Liver (tissue), 3 donors: ENCODE data around the gene TNIP3.

ENCODE experiments used
- ATF3 ChIP-seq: IDR thresholded peaks from 2 replicates; pipeline ENCODE4 v1.6.1; 2016; ENCODE audit warnings: antibody characterized with exemption
- CTCF ChIP-seq: fragments of 150-350 bp; IDR thresholded peaks from 2 replicates; pipeline ENCODE4 v1.5.1; 2017; ENCODE audit warnings: improper control_type of control experiment, low read depth, low read length; ENCODE audit not compliant: missing input control
- FOXA1 ChIP-seq: IDR thresholded peaks from 2 replicates; pipeline ENCODE4 v1.6.1; 2016; ENCODE audit warnings: antibody characterized with exemption
- GABPA ChIP-seq, 2 donors: IDR thresholded peaks in 1 of 2; conservative IDR thresholded peaks in 1 of 2; 2 replicates each; pipeline ENCODE4 v1.6.1; 2016; ENCODE audit warnings: antibody characterized with exemption in 2 of 2, mild to moderate bottlenecking in 1 of 2, moderate library complexity in 1 of 2
- JUND ChIP-seq, 2 donors: IDR thresholded peaks; 2 replicates each; pipeline ENCODE4 v1.6.1; 2016; ENCODE audit warnings: antibody characterized with exemption in 2 of 2
- RAD21 ChIP-seq, 2 donors: IDR thresholded peaks; 2 replicates each; pipeline ENCODE4 v1.6.1; 2016; ENCODE audit warnings: antibody characterized with exemption in 2 of 2, mild to moderate bottlenecking in 2 of 2
- RXRA ChIP-seq, 2 donors: IDR thresholded peaks; 2 replicates each; pipeline ENCODE4 v1.6.1; 2017 to 2018; ENCODE audit warnings: antibody characterized with exemption in 2 of 2, mild to moderate bottlenecking in 1 of 2
- SP1 ChIP-seq: IDR thresholded peaks from 2 replicates; pipeline ENCODE4 v1.6.1; 2018; ENCODE audit warnings: antibody characterized with exemption, mild to moderate bottlenecking
- TAF1 ChIP-seq: conservative IDR thresholded peaks from 2 replicates; pipeline ENCODE4 v1.6.1; 2016; ENCODE audit warnings: antibody characterized with exemption, mild to moderate bottlenecking
- YY1 ChIP-seq: IDR thresholded peaks from 2 replicates; pipeline ENCODE4 v1.6.1; 2016; ENCODE audit warnings: antibody characterized with exemption, mild to moderate bottlenecking
- TF ChIP-seq, protein P1 (sequence below): IDR thresholded peaks from 2 replicates; pipeline ENCODE4 v1.6.1; 2016; ENCODE audit warnings: antibody characterized with exemption
- TF ChIP-seq, protein P2 (sequence below): IDR thresholded peaks from 2 replicates; pipeline ENCODE4 v1.6.1; 2016; ENCODE audit warnings: antibody characterized with exemption, mild to moderate bottlenecking
- donor health status: healthy.
- donor health status: healthy.

- TF ChIP-seq SP1 (no peak), CTCF (no peak), TAF1 (no peak), RAD21 (IDR thresholded peaks at IDR 0.05) (no peak), YY1 (no peak), JUND (IDR thresholded peaks at IDR 0.05) (peak in 1 of 2 donors; percentile 30), ATF3 (no peak), FOXA1 (no peak), GABPA (IDR thresholded peaks at IDR 0.05 in 1 of 2, conservative IDR thresholded peaks at IDR 0.05 in 1 of 2) (no peak), RXRA (IDR thresholded peaks at IDR 0.05) (no peak)
- TF ChIP-seq, protein P1, sequence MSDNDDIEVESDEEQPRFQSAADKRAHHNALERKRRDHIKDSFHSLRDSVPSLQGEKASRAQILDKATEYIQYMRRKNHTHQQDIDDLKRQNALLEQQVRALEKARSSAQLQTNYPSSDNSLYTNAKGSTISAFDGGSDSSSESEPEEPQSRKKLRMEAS, result no peak
- TF ChIP-seq, protein P2, sequence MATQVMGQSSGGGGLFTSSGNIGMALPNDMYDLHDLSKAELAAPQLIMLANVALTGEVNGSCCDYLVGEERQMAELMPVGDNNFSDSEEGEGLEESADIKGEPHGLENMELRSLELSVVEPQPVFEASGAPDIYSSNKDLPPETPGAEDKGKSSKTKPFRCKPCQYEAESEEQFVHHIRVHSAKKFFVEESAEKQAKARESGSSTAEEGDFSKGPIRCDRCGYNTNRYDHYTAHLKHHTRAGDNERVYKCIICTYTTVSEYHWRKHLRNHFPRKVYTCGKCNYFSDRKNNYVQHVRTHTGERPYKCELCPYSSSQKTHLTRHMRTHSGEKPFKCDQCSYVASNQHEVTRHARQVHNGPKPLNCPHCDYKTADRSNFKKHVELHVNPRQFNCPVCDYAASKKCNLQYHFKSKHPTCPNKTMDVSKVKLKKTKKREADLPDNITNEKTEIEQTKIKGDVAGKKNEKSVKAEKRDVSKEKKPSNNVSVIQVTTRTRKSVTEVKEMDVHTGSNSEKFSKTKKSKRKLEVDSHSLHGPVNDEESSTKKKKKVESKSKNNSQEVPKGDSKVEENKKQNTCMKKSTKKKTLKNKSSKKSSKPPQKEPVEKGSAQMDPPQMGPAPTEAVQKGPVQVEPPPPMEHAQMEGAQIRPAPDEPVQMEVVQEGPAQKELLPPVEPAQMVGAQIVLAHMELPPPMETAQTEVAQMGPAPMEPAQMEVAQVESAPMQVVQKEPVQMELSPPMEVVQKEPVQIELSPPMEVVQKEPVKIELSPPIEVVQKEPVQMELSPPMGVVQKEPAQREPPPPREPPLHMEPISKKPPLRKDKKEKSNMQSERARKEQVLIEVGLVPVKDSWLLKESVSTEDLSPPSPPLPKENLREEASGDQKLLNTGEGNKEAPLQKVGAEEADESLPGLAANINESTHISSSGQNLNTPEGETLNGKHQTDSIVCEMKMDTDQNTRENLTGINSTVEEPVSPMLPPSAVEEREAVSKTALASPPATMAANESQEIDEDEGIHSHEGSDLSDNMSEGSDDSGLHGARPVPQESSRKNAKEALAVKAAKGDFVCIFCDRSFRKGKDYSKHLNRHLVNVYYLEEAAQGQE, result no peak
Measured at GRCh38 chr4:121168446-121169281, 4.5 kb upstream of the TNIP3 start.
